Measurements from ENCODE around the gene CRY2.
"Not testable (repeated sequence)": the region's sequence is repeated elsewhere in the genome, so short reads cannot be mapped to it uniquely, and the experiment has no call there.

Gene CRY2

DNA sequence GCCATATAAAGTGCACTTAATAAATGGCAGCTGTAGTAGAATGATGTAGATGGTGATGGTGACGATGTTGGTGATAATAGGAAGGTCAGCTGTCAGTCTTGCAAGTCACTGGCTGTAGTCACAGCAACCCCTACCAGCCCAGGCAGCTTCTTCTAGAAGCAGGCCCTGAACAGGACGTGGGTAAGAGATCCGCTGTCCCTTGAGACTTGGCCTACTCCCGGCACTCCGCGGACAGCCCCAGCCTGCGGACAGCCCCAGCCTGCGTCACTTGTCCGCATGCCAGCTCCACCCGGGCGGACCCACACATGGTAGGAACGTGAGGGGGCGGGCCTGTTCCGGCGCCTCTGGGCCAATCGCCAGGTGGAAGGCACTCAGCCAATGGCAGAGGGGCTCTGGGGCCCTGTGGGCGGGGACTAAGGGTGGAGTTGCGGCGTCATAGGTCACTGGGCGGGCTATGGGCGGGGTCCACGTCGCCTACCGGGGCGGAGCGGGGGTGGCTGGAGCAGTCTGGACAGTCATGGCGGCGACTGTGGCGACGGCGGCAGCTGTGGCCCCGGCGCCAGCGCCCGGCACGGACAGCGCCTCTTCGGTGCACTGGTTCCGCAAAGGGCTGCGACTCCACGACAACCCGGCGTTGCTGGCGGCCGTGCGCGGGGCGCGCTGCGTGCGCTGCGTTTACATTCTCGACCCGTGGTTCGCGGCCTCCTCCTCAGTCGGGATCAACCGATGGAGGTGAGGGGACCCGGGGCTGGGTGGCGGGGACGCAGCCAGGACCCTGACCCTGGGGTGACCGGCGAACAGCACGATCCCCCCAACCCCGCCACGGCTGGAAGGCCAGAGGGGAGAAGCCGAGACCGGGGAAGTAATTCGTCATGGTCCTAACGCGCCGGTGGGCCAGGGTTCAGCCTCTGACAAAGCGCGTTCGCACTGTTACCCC lies at the start of gene CRY2:
TSS of gene CRY2 (plus strand) at position 502 of the 937 bp plus-strand sequence. CDS start at position 518, 16 bp downstream.
- peak; percentile 98 to 99 for DNase-seq

DNA sequence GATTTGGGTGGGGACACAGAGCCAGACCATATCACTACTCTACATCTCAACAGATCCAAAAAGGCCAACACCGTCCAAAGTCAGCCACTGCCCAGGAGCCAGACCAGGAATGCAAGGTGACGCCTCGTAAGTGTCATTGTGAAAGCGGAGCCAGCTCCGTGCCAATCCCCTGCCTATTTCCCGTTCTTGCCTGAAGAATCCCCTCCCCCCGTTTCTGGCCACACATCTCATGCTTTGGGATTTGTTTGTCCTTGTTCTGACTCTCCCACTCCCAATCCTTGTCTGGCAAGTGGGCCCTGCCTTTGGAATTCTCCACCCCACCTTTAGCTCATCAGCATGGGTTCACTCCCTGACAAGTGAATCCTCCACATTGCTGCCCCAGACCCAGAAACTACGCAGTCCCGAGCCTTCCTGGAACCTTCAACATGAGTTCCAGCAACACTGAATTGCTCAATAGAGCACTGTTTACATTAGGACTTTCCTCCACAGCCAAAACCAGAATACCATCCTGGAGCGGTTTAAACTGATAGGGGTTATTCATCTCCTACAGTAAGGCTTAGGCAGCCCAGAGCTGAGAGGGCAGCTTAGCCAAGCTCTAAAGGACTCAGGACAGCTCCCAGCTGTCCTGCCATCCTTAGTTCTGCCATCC lies 48.4 kb upstream of the CRY2 start:
- no peak for DNase-seq

DNA sequence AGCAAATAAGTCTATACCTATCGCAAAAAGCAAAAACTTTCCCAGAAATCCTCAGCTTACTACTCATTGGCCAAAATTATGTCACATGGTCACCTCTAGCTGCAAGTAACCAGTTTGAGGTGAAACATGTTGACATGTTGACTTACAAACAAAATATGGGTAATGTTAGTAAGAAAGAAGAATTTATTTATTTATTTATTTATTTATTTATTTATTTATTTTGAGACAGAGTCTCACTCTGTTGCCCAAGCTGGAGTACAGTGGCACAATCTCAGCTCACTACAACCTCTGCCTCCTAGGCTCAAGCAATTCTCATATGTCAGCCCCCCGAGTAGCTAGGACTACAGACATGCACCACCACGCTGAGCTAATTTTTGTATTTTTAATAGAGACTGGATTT lies 47.7 kb upstream of the CRY2 start:
- DNase-seq, result no peak

DNA sequence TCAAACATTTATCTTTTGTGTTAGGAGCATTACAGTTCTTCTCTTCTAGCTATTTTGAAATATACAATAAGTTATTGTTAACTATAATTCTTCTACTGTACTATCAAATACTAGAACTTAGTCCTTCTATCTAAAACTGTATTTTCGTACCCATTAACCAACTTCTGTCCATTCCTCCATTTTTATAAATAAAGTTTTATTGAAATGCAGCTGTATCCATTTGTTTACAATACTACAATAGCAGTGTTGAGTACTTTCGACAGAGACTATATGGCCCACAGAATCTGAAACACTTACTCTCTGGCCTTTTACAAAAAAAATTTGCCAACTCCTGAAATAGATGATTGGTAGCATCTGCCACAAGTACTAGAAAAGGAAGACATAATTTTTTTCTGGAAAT lies 47.0 kb upstream of the CRY2 start:
- no peak for DNase-seq

DNA sequence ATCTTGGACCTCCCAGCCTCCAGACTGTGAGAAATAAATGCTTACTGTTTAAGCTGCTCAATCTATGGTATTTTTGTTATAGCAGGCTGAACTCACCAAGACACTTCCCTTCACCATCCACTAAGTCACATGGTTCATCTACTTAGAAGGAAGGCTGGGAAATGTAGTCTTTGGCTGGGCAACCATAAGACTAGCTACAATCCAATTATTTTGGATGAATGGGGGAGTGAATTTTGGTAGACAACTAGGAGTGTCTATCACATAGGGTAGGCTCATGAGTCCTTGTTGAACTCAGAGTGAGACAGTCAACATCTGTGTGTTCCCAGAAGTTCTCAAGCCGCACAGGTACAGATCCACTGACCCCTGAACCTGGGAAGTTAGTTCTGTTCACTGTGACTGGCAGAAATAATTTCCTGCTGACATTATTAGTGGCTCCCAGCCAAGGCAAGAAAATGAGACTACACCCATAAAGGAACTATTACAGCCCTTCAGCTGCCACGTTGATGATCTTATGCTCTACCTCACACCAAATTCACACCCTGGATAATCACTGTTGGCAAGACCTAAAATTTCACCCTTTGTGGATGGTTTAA lies 45.5 kb upstream of the CRY2 start:
- no peak for DNase-seq

DNA sequence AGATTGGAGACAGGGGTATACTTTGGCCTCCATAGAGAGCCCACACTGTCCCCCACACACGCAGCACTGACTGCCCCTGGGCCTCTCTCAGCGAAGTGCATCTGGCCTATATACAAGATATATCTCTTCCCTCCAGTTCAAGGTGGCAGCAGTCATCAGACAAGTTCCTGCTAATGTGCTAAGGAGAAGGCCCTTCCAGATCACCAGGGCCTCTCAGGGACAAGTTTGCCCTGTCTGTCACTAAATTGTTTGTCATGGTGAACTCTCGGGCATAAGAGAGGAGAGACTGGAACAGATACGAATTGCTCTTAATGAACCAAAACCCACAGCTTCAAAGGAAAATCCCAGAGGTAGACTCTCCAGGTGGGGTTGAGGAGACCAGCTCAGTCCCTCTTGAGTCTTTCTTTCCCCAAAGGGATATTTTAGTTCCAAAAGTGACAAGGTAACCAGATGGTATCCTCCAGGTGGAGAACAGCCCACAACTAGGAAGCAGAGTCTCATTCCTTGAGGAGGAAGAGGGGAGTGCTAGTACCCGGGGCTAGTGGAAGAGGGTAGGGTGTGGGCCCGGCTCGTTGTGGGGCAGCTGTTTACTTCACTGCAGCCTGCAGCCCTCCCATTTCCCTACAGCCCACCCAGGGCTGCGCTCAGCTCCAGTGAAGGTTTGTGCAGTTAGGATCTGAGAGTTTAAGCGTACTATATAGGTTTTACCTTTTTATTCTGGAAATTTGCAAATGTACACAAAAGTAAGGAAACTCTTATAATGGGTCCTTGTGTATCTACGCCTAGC lies 44.6 kb upstream of the CRY2 start:
- no peak for DNase-seq

DNA sequence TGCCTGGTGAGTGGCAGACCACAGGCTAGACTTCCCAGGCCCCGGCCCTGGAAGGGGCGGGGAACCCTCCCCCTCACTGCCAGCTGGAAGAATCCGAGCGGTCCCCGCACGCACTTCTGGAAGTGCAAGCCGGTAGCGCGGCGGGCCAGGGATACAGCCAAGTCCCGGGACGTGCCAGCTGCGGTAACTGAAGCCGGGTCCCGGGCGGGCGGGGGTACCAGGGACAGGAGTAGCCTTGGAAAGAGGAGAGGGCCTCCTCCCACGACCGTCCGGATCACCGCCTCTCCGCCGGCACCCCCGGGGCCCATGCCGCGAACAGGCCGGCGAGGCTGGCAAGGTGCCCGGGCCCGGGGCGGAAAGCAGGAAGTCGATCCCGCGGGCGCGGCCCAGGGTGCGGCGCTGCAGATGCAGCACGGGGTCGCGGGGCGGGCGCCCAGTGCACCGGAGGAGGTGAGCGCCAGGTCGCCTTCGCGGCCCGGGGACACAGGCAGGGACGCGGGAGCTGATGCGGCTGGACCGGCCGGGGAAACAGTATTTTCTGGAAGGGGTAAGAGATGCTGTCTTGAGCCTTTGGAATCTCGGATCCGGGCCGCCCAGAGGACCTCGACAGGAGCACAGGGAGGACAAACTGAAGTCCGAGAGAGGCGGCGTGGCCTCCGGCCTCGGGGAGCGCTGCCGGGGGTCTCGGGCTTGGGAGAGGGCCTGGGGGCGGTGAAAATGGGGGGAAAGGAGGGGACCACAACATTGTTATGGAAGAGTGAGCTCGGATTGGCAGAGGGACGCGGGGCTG lies 43.1 kb upstream of the CRY2 start:
- DNase-seq, result peak; percentile 51 to 80

DNA sequence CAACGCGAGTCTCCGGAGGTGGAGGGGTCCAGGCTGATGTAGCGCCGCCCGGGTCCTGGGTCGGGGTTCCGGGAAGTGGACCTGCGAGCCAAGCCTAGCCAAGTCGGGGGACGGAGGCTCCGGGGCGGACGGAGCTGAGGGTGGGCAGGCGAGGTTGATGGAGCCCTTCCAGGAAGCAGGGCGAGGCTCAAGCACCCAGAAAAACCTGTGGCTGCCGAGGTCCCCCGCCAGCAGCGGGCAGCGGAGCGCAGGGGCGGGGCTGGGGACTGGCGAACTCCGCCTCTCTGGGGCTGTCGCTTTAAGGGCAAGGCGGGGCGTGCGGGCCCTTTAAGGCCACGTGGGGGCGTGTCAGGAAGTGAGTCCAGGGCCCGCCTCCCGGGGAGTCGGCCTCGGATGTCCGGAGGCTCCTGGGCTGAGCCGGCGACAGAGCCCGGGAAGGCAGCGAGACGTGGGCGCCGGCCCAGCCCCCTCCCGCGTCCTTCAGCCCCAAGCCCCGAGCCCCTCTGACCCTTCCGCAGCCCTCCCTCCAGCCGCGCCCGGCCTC lies 42.4 kb upstream of the CRY2 start, which contains the start of gene SLC35C1:
TSS of gene SLC35C1 (plus strand) at position 389 of the 544 bp plus-strand sequence. CDS start 653 bp downstream, outside the sequence.
- DNase-seq, result peak; percentile 96 to 97

DNA sequence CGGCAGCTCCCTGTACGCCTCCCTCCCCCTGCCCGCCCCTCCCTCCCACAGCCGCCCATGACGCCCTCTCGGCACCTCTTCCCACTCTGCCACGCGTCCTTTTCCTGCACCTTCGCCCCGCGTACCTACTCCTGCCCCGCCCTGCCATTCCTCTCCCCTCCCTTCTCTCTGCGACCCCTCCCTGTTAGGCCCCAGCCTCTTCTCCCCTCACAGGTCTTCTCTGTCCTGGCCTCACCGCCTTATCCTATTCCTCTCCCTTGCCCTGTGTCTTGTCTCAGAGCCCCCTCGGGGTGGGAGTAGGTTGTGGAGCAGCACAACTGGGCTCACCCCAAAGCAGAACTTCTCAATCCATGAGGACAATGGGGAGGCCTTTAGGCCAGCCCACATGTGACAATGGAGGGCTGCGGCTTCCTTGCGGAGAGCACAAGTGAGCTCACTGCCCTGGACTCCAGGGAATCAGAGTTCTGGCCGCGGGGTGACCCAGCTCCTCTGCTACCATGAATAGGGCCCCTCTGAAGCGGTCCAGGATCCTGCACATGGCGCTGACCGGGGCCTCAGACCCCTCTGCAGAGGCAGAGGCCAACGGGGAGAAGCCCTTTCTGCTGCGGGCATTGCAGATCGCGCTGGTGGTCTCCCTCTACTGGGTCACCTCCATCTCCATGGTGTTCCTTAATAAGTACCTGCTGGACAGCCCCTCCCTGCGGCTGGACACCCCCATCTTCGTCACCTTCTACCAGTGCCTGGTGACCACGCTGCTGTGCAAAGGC lies 41.8 kb upstream of the CRY2 start:
- peak in 1 of 2 experiments; percentile 27 for DNase-seq

DNA sequence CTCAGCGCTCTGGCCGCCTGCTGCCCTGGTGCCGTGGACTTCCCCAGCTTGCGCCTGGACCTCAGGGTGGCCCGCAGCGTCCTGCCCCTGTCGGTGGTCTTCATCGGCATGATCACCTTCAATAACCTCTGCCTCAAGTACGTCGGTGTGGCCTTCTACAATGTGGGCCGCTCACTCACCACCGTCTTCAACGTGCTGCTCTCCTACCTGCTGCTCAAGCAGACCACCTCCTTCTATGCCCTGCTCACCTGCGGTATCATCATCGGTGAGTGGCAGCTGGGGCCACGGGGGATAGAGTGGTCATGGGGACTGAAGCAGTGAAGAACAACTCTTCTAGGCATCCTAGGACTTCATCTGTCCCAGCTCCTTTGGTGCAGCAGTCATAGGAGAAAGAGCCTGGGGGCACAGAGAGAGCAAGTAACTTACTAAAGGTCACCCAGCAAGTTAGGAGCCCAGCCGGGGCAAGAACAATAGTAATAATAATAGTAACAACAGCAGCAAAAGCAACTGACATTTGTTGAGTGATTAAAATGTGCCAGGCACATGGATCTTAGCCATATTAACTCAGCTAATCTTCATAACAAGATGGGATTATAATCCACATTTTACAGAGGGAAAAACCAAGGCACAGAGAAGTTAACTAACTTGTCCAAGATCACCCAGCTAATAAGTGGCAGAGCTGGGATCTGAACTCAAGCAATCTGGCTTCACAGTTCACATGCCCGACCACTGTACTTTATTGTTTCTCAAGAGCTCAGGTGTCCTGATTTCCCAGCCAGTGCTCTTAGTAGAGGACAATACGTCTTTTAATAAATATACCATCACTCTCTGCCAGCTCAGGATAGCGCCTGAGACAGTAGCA lies 41.0 kb upstream of the CRY2 start:
- DNase-seq, result no peak

DNA sequence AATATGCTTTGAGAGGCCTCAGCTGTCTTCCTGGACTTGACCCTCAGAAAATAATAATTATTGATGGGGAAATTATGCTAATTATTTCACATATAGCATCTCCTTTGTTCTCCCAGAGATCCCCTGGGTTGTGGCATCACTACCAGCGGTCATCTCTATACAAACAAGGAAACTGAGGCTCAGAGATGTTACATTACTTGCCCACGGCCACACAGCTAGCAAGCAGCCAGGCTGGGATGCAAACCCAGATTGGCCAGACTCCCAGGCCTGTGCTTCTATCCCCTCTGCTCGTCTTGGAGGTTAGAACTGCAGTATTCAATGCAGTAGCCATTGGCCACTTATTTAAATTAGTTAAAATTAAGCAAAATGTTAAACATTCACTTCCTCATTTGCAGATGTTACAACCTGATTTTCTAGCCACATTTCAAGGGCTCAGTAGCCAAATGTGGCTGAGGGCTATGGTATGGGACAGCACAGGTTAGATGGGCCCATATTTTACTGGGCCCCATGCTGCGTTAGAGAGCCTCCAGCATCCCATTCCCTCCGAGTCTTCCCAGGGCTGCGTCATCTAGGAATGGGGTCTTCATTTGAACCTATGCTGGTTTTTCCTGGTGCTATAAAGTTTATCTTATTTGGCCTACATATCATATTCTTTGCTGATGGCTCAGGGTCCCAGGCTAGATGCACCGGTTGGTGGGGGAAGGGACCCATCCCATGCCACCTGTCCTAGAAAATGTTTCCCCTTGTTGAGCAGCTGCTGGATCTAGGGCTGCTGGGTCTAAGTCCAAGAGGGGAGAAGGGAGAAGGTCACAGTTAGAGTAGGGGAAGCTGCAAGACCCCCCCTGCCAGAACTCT lies 40.1 kb upstream of the CRY2 start:
- no peak for DNase-seq

DNA sequence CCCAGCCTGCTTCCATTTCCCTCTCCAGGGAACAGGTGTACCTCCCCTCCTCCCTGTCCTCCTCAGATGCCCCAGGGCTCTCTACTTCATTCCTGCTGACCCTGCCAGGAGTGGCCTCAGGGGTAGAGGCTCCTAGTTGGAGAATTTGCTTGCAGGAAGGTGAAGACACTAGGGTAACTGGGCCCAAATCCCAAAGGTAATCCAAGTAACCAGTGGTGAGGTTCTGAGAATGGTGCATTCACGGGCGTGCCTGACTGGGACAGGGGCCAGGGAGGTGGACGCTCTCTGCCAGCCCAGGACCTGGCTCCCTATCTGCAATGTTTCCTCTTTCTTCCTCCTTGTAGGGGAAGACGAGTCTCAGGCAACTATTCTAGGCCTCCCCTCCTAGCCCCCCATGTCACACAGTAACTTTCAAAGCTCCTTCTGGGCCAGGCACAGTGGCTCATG lies 39.5 kb upstream of the CRY2 start:
- DNase-seq, result no peak

DNA sequence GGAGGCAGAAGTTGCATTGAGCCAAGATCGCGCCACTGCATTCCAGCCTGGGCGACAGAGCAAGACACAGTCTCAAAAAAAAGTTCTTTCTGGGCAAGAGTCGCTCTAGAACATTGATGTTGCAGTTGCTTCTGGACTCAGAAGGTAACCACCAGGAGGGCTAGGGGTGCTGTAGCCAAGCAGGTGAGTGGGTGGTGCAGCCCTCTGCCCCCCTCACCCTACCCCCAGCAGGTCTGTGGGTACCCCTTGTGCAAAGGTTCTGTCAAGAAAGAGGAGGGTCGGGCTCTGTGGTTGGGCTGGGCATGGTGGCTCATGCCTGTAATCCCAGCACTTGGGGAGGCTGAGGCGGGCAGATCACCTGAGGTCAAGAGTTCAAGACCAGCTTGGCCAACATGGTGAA lies 38.8 kb upstream of the CRY2 start:
- DNase-seq, result not testable (repeated sequence)

DNA sequence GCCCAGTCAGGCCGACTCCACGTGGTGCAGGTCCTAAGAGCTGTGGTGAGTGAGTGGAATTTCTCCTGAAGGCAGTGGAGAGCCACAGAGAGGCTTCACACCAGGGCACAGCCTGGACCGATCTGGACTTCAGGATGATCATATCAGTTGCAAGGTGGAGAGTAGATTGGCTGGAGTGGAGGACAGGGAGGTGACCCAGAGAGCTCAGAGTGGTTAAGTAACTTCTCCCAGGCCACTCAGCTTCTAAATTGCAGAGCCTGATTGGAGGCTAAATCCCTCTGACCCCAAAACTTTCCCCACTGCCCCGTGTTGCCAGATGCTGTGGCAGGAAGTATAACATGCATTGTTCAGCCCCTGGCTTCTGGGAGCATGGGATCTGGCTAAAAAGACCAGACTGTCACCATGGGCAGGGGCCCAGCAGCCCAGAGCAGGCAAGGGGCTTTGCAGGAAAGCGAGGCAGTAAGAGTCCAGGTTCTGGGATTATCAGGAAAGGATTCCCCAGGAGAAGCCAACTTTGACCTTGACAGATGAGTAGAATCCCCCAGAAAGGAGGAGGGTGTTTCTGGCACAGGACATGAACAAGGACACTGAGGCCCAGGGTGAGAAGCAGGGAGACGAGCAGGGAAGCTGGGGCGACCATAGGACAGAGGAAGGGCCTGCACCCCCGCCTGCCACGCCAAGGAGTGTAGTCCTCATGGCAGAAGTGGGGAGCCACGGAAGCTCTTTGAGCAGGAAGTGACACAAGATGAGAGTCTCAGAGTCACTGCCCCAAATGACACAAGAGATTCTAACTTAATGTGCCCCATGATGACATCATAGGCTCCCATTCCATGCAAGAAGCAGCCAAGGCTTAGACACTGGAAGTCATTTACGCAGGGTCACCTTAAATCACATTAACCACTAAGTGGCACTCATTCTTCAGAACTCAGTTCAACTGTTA lies 37.5 kb upstream of the CRY2 start:
- DNase-seq, result no peak

DNA sequence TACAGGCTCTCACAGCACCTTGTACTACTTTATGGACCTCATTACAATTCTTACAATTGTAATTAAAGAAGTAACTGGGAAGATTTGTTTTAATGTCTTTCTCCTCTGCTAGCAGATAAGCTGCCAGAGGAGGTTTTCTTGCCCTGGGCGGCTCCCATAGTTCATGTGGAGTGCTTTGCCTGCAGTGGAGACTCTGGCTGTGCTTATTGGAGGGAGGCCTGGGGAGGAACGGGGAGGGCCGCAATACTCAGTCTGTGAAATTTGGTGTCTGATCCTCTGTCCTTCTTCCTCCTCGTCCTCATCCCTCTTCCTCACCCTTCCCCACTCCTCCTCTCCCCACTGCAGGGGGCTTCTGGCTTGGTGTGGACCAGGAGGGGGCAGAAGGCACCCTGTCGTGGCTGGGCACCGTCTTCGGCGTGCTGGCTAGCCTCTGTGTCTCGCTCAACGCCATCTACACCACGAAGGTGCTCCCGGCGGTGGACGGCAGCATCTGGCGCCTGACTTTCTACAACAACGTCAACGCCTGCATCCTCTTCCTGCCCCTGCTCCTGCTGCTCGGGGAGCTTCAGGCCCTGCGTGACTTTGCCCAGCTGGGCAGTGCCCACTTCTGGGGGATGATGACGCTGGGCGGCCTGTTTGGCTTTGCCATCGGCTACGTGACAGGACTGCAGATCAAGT lies 36.7 kb upstream of the CRY2 start:
- no peak for DNase-seq

DNA sequence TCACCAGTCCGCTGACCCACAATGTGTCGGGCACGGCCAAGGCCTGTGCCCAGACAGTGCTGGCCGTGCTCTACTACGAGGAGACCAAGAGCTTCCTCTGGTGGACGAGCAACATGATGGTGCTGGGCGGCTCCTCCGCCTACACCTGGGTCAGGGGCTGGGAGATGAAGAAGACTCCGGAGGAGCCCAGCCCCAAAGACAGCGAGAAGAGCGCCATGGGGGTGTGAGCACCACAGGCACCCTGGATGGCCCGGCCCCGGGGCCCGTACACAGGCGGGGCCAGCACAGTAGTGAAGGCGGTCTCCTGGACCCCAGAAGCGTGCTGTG lies 36.2 kb upstream of the CRY2 start:
- no peak for DNase-seq
